ENCODE measurements around the gene NPRL2. TPM values are rescaled to one million over a fixed set of nuclear protein-coding genes. Genes with fewer than 3 reads are reported as not detected.

The NPRL2 gene
- total RNA-seq, 1 experiment from 2014 or later, result 35.4 TPM

GRCh38 chr3:50393061-50393460 is 42.5 kb upstream of the NPRL2 start:
- Histone ChIP-seq H3K9me2 (ENCODE audit: insufficient read depth) (no peaks in the 10 kb centered on the region), H3K79me2 (ENCODE audit: insufficient read depth, low read length) (no peaks in the 10 kb centered on the region), H3K27ac (ENCODE audit: low read depth, low read length) (no peak overlapping the region), H2AFZ (ENCODE audit: low read depth, low read length, poor library complexity, severe bottlenecking) (no peak overlapping the region), H3K36me3 (ENCODE audit: control insufficient read depth in 1 of 2, insufficient read depth in 2 of 2, low read length in 2 of 2) (no peaks in the 10 kb centered on the region), H3K9ac (ENCODE audit: low read length) (no peak overlapping the region), H3K4me3 (replicated peaks in 1 of 2; ENCODE audit: low read depth in 1 of 2, low read length in 2 of 2) (no peak overlapping the region), H3K9me3 (ENCODE audit: control insufficient read depth in 1 of 2, insufficient read depth in 1 of 2, low read depth in 1 of 2, low read length in 2 of 2) (no peaks in the 10 kb centered on the region), H3K4me1 (ENCODE audit: control insufficient read depth in 1 of 2, insufficient read depth in 2 of 2, low read length in 2 of 2) (peaks cover 3 to 45% of the 10 kb centered on the region in 2 experiments; a peak in 3 of 4 replicates), H3K27me3 (ENCODE audit: insufficient read depth, low read length) (no peaks in the 10 kb centered on the region), H4K20me1 (ENCODE audit: insufficient read depth) (no peaks in the 10 kb centered on the region), H3K4me2 (ENCODE audit: low read length) (0 out of 2 replicates have a peak overlapping the region, but pooled peaks have one; percentile 9)
- RAD21 ChIA-PET (ENCODE audit: low non-redundant PET in 1 of 2, low total read pairs in 2 of 2, uncharacterized antibody in 2 of 2, unreplicated experiment in 2 of 2), result no interaction called here
- DNase-seq (ENCODE audit: low read depth, low spot score) (no peak), ATAC-seq (no peak)
- CTCF ChIA-PET, result no interaction called here
- intact Hi-C loops (cut with micrococcal nuclease), result no loop called here
- no peak for TF ChIP-seq CBX3 (IDR thresholded peaks at IDR 0.05; ENCODE audit: low read depth)
- no TSS peak for BruUV-seq (replicated peaks)
- POLR2A ChIA-PET, result no interaction called here

GRCh38 chr3:50392101-50392715 is 41.6 kb upstream of the NPRL2 start:
- no peak for DNase-seq (ENCODE audit: low read depth, low spot score)

More at GRCh38 chr3:50392101-50392715, 41.6 kb upstream of the NPRL2 start:
- ChIA-PET RAD21 (ENCODE audit: low non-redundant PET in 1 of 2, low total read pairs in 2 of 2, uncharacterized antibody in 2 of 2, unreplicated experiment in 2 of 2) (no interaction called here), CTCF (no interaction called here), POLR2A (no interaction called here)
- peak overlapping the region; percentile 3; the same call in 1 of the 2 replicates for H3K4me2 ChIP-seq (ENCODE audit: low read length)
- no peak overlapping the region for H3K27ac ChIP-seq (ENCODE audit: low read depth, low read length)
- BruUV-seq (replicated peaks), result no TSS peak
- H3K36me3 ChIP-seq (ENCODE audit: control insufficient read depth in 1 of 2, insufficient read depth in 2 of 2, low read length in 2 of 2), result no peaks in the 10 kb centered on the region
- no peak overlapping the region for H3K4me3 ChIP-seq (replicated peaks in 1 of 2; ENCODE audit: low read depth in 1 of 2, low read length in 2 of 2)
- H4K20me1 ChIP-seq (ENCODE audit: insufficient read depth), result no peaks in the 10 kb centered on the region
- TF ChIP-seq CTCF (IDR thresholded peaks at IDR 0.05 in 2 of 3, conservative IDR thresholded peaks at IDR 0.05 in 1 of 3; ENCODE audit: borderline replicate concordance in 1 of 3, insufficient read depth in 1 of 3, low read depth in 2 of 3, low read length in 2 of 3), result no peak
- TF ChIP-seq SIN3A (IDR thresholded peaks at IDR 0.05; ENCODE audit: low read depth), result no peak
- no peak for TF ChIP-seq CEBPB (IDR thresholded peaks at IDR 0.05; ENCODE audit: low read depth)
- TF ChIP-seq MAX (IDR thresholded peaks at IDR 0.05), result no peak
- no peak for TF ChIP-seq EZH2phosphoT487 (IDR thresholded peaks at IDR 0.05; ENCODE audit: borderline replicate concordance)
- TF ChIP-seq ZFX (IDR thresholded peaks at IDR 0.05), result no peak
- no peak for TF ChIP-seq EZH2 (IDR thresholded peaks at IDR 0.05)
- no peak for TF ChIP-seq ZBTB33 (IDR thresholded peaks at IDR 0.05; ENCODE audit: extremely low read depth, insufficient replicate concordance, low read length)
- TF ChIP-seq CBX3 (IDR thresholded peaks at IDR 0.05; ENCODE audit: low read depth), result no peak
- no peak for TF ChIP-seq POLR2AphosphoS5 (IDR thresholded peaks at IDR 0.05; ENCODE audit: low read depth, low read length)
- TF ChIP-seq JUND (IDR thresholded peaks at IDR 0.05), result no peak
- TF ChIP-seq SRF (IDR thresholded peaks at IDR 0.05; ENCODE audit: low read depth), result no peak
- no peak for TF ChIP-seq RAD21 (IDR thresholded peaks at IDR 0.05; ENCODE audit: low read depth)
- TF ChIP-seq POLR2A (IDR thresholded peaks at IDR 0.05; ENCODE audit: borderline replicate concordance, extremely low read depth, insufficient read depth, insufficient read length), result no peak
- H3K9me2 ChIP-seq (ENCODE audit: insufficient read depth), result no peaks in the 10 kb centered on the region
- no peak overlapping the region for H2AFZ ChIP-seq (ENCODE audit: low read depth, low read length, poor library complexity, severe bottlenecking)
- H3K4me1 ChIP-seq (ENCODE audit: control insufficient read depth in 1 of 2, insufficient read depth in 2 of 2, low read length in 2 of 2), result peaks cover 3 to 43% of the 10 kb centered on the region in 2 experiments; a peak in 3 of 4 replicates
- intact Hi-C loops (cut with micrococcal nuclease), result no loop called here
- ATAC-seq, result no peak
- H3K9me3 ChIP-seq (ENCODE audit: control insufficient read depth in 1 of 2, insufficient read depth in 1 of 2, low read depth in 1 of 2, low read length in 2 of 2), result no peaks in the 10 kb centered on the region
- H3K9ac ChIP-seq (ENCODE audit: low read length), result no peak overlapping the region
- no peaks in the 10 kb centered on the region for H3K27me3 ChIP-seq (ENCODE audit: insufficient read depth, low read length)
- H3K79me2 ChIP-seq (ENCODE audit: insufficient read depth, low read length), result no peaks in the 10 kb centered on the region
